B cell (primary cell): ENCODE results near the gene CD163L1. TPM values are rescaled to one million over a fixed set of nuclear protein-coding genes. Genes with fewer than 3 reads are reported as not detected.

ENCODE experiments used
- ATAC-seq: fragments of 200-7000 bp; cut with Tn5 transposase; one replicate; pipeline ENCODE4 v1.10.0; 2021; ENCODE audit warnings: low read depth, mild to moderate bottlenecking, moderate number of reproducible peaks, moderate library complexity
- CTCF ChIA-PET: fragments of 350-600 bp; sonication (Branson Sonifier 250); formaldehyde crosslinking; loops from one replicate; lab custom pipeline; 2021; ENCODE audit warnings: antibody characterized with exemption, inconsistent platforms; lab: Charles Lee
- POLR2A ChIA-PET: fragments of 350-600 bp; sonication (Branson Sonifier 250); formaldehyde crosslinking; loops from one replicate; lab custom pipeline; 2021; ENCODE audit warnings: antibody characterized with exemption; lab: Charles Lee
- DNase-seq: peaks from one replicate; pipeline ENCODE4 v3.0.0; 2013
- H2AFZ ChIP-seq: 2 replicates; pipeline ENCODE4 v1.6.1; 2012; ENCODE audit warnings: mild to moderate bottlenecking, low read depth, low read length; ENCODE audit not compliant: insufficient read depth, poor library complexity, severe bottlenecking
- H3K27ac ChIP-seq, 2 donors: 1 replicate in 1 of 2; 2 replicates in 1 of 2; pipeline ENCODE4 v1.5.1; 2012 to 2013; ENCODE audit warnings: low read length in 2 of 2, mild to moderate bottlenecking in 2 of 2, moderate library complexity in 1 of 2
- H3K27me3 ChIP-seq, 4 experiments: fragments of 200-600 bp in 1 of 4; sonication (generic) in 1 of 4; replicated peaks in 1 of 4; 1 replicate in 2 of 4; 2 replicates in 2 of 4; pipeline versions ENCODE4 v1.6.1 to v1.7.0; 2013 to 2016; ENCODE audit warnings: low read length in 3 of 4, mild to moderate bottlenecking in 2 of 4, mixed read lengths in 1 of 4, moderate library complexity in 1 of 4; ENCODE audit not compliant: insufficient read depth in 4 of 4, control insufficient read depth in 3 of 4; ENCODE audit errors: control extremely low read depth in 1 of 4
- H3K36me3 ChIP-seq, 2 experiments: replicated peaks in 1 of 2; 1 replicate in 1 of 2; 2 replicates in 1 of 2; pipeline versions ENCODE4 v1.6.1 to v1.7.1; 2013; ENCODE audit warnings: low read length in 1 of 2; ENCODE audit not compliant: insufficient read depth in 2 of 2, control insufficient read depth in 1 of 2; ENCODE audit errors: control extremely low read depth in 1 of 2, extremely low read depth in 1 of 2
- H3K4me1 ChIP-seq, 2 donors: fragments of 200-600 bp in 1 of 2; sonication (generic) in 1 of 2; 1 replicate in 1 of 2; 2 replicates in 1 of 2; pipeline versions ENCODE4 v1.5.1 to v1.6.1; 2013 to 2017; ENCODE audit warnings: low read length in 2 of 2; ENCODE audit not compliant: control insufficient read depth in 2 of 2, insufficient read depth in 2 of 2
- H3K4me2 ChIP-seq: replicated peaks from 2 replicates; pipeline ENCODE3; 2012; ENCODE audit warnings: mild to moderate bottlenecking, low read depth, low read length; ENCODE audit not compliant: poor library complexity, severe bottlenecking
- H3K4me3 ChIP-seq, 5 experiments: fragments of 200-600 bp in 1 of 5; sonication (generic) in 1 of 5; 1 replicate in 3 of 5; 2 replicates in 2 of 5; pipeline versions ENCODE4 v1.5.1 to v1.7.0; 2011 to 2016; ENCODE audit warnings: low read length in 4 of 5, mild to moderate bottlenecking in 4 of 5, low read depth in 2 of 5, control low read depth in 1 of 5, moderate library complexity in 1 of 5; ENCODE audit not compliant: insufficient read depth in 1 of 5; ENCODE audit errors: control extremely low read depth in 1 of 5, extremely low read depth in 1 of 5
- H3K79me2 ChIP-seq: fragments of 200-600 bp; sonication (generic); one replicate; pipeline ENCODE4 v1.6.0; 2016; ENCODE audit warnings: low read length; ENCODE audit not compliant: control insufficient read depth, insufficient read depth
- H3K9ac ChIP-seq: fragments of 200-600 bp; sonication (generic); 2 replicates; pipeline ENCODE4 v1.6.1; 2017; ENCODE audit warnings: mild to moderate bottlenecking, low read length, moderate library complexity
- H3K9me3 ChIP-seq, 3 donors: one replicate each; pipeline versions ENCODE4 v1.6.1 to v1.7.1; 2013; ENCODE audit warnings: low read length in 2 of 3; ENCODE audit not compliant: control insufficient read depth in 2 of 3, insufficient read depth in 1 of 3; ENCODE audit errors: control extremely low read depth in 1 of 3
- H4K20me1 ChIP-seq: 2 replicates; pipeline ENCODE4 v1.6.0; 2012; ENCODE audit warnings: mild to moderate bottlenecking, low read length; ENCODE audit not compliant: insufficient read depth, control insufficient read depth, poor library complexity, severe bottlenecking
- H3K27ac Mint-ChIP-seq: one replicate; pipeline ENCODE4 v1.8.0; 2021; ENCODE audit warnings: mixed read lengths
- H3K27me3 Mint-ChIP-seq: one replicate; pipeline ENCODE4 v1.8.0; 2021; ENCODE audit warnings: mixed read lengths
- H3K4me1 Mint-ChIP-seq: one replicate; pipeline ENCODE4 v1.8.0; 2021; ENCODE audit warnings: mixed read lengths
- H3K4me3 Mint-ChIP-seq: one replicate; pipeline ENCODE4 v1.8.0; 2021; ENCODE audit warnings: mixed read lengths
- H3K9me3 Mint-ChIP-seq: one replicate; pipeline ENCODE4 v1.8.0; 2022; ENCODE audit warnings: mixed read lengths; ENCODE audit not compliant: insufficient read depth
- EZH2 ChIP-seq: IDR thresholded peaks from 2 replicates; pipeline ENCODE4 v1.6.1; 2012; ENCODE audit warnings: borderline replicate concordance, low read depth, mild to moderate bottlenecking, moderate library complexity, low read length; ENCODE audit not compliant: insufficient read depth, poor library complexity, severe bottlenecking
- WGBS: methylation state at CpG from one replicate; pipeline ENCODE4 v1.1.5; 2013; ENCODE audit warnings: missing lambda C conversion rate; ENCODE audit not compliant: insufficient coverage; 5-methylcytosine and 5-hydroxymethylcytosine counted together
- intact Hi-C: fragments of 100-400 bp; cut with micrococcal nuclease; formaldehyde crosslinking; loops from one replicate; pipeline ENCODE4 v1.10.0; 2022
- polyA plus RNA-seq: library from polyadenylated mRNA; depleted of rRNA; stranded (reverse); fragments of >200 nt; gene quantifications from 2 replicates; pipeline ENCODE4 v1.2.3, GENCODE V29; 2012
- total RNA-seq, 2 donors: library from RNA; stranded (reverse); fragments of 120-200 nt in 1 of 2; gene quantifications; 1 replicate in 1 of 2; 2 replicates in 1 of 2; pipeline versions ENCODE4 v1.2.3 to v1.2.4, GENCODE V29; 2013 to 2022
- TF ChIP-seq, protein P1 (sequence below): fragments of 200-600 bp; IDR thresholded peaks from one replicate; pipeline ENCODE4 v1.8.0; 2022; ENCODE audit warnings: antibody characterized with exemption, mild to moderate bottlenecking

CD163L1 gene
- total and polyA plus RNA-seq, 2 donors (not counting 1 experiment from before 2014, with no cell fraction given) = 0.32 TPM; not detected in 1

DNA sequence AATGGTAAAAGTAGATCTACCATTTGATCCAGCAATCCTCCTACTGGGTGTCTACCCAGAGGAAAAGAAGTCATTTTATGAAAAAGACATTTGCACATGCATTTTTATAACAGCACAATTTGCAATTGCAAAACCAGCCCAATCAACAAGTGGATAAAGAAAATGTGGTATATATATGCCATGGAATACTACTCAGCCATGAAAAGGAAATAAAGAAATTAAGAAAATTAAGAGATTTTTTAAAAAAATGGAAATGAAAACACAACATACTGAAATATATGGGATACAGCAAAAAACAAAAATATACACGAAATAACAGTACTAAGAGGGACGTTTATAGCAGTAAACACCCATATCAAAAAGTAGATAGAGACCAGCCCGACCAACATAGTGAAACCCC, 81.2 kb downstream of the CD163L1 start:
- TF ChIP-seq, protein P1, sequence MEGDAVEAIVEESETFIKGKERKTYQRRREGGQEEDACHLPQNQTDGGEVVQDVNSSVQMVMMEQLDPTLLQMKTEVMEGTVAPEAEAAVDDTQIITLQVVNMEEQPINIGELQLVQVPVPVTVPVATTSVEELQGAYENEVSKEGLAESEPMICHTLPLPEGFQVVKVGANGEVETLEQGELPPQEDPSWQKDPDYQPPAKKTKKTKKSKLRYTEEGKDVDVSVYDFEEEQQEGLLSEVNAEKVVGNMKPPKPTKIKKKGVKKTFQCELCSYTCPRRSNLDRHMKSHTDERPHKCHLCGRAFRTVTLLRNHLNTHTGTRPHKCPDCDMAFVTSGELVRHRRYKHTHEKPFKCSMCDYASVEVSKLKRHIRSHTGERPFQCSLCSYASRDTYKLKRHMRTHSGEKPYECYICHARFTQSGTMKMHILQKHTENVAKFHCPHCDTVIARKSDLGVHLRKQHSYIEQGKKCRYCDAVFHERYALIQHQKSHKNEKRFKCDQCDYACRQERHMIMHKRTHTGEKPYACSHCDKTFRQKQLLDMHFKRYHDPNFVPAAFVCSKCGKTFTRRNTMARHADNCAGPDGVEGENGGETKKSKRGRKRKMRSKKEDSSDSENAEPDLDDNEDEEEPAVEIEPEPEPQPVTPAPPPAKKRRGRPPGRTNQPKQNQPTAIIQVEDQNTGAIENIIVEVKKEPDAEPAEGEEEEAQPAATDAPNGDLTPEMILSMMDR = no peak
- TF ChIP-seq EZH2 = no peak
- DNase-seq (no peak), ATAC-seq (no peak)
- no peaks in the 10 kb centered on the region for H3K36me3 ChIP-seq
- peaks cover 8% of the 10 kb centered on the region for H3K27me3 Mint-ChIP-seq
- peaks cover 0 to 2% (median 0%) of the 10 kb centered on the region in 3 donors for H3K9me3 ChIP-seq
- no peaks in the 10 kb centered on the region for H3K9me3 Mint-ChIP-seq
- H3K4me3 Mint-ChIP-seq = no peak overlapping the region
- no peak overlapping the region for H3K4me3 ChIP-seq
- ChIA-PET CTCF (no interaction called here), POLR2A (no interaction called here)
- no peaks in the 10 kb centered on the region for H3K4me1 ChIP-seq
- H3K9ac ChIP-seq = no peak overlapping the region
- H4K20me1 ChIP-seq = no peaks in the 10 kb centered on the region
- H3K27ac ChIP-seq = no peak overlapping the region
- no CpG with 5 or more reads among the region's 3 CpGs for WGBS
- H3K27ac Mint-ChIP-seq = no peak overlapping the region
- intact Hi-C loops = no loop called here
- H2AFZ ChIP-seq = no peak overlapping the region
- no peaks in the 10 kb centered on the region for H3K79me2 ChIP-seq
- no peak overlapping the region for H3K4me2 ChIP-seq
- no peaks in the 10 kb centered on the region for H3K4me1 Mint-ChIP-seq
- H3K27me3 ChIP-seq = no peaks in the 10 kb centered on the region

GRCh38 chr12:7361265-7361664, 82.7 kb downstream of the CD163L1 start:
- ChIA-PET POLR2A (no interaction called here), CTCF (no interaction called here)
- no peaks in the 10 kb centered on the region for H3K79me2 ChIP-seq
- Mint-ChIP-seq H3K27ac (no peak overlapping the region), H3K27me3 (peaks cover 8% of the 10 kb centered on the region), H3K9me3 (no peaks in the 10 kb centered on the region), H3K4me3 (no peak overlapping the region), H3K4me1 (no peaks in the 10 kb centered on the region)
- H3K36me3 ChIP-seq = no peaks in the 10 kb centered on the region
- no peak overlapping the region for H2AFZ ChIP-seq
- no CpG with 5 or more reads among the region's 1 CpG for WGBS
- H3K4me1 ChIP-seq = no peaks in the 10 kb centered on the region
- peaks cover 0 to 6% (median 0%) of the 10 kb centered on the region in 4 experiments for H3K27me3 ChIP-seq
- ATAC-seq (no peak), DNase-seq (no peak)
- TF ChIP-seq, protein P1 = no peak
- TF ChIP-seq EZH2 = no peak
- H3K27ac ChIP-seq = no peak overlapping the region
- H3K4me3 ChIP-seq = no peak overlapping the region
- H3K9me3 ChIP-seq = peaks cover 0 to 2% (median 0%) of the 10 kb centered on the region in 3 donors
- H4K20me1 ChIP-seq = no peaks in the 10 kb centered on the region
- intact Hi-C loops = no loop called here
- H3K9ac ChIP-seq = no peak overlapping the region
- no peak overlapping the region for H3K4me2 ChIP-seq
